IMR-90 (cell line): ENCODE measurements around the gene TEKT1. TPM values are rescaled to one million over a fixed set of nuclear protein-coding genes. Genes with fewer than 3 reads are reported as not detected.

Experiments used
- ATAC-seq: fragments of 200-7000 bp; cut with Tn5 transposase; 2 replicates; pipeline ENCODE4 v1.9.1; 2020; ENCODE audit warnings: low read depth, mild to moderate bottlenecking, moderate library complexity
- BruUV-seq: library from RNA; stranded (reverse); fragments of 400-500 nt; replicated peaks from 2 replicates; lab custom pipeline; 2021; lab: Mats Ljungman, UMichigan
- CTCF ChIA-PET: fragments of 300-600 bp; formaldehyde crosslinking; extraction: SDS; loops from one replicate; lab custom pipeline; 2021; ENCODE audit warnings: antibody characterized with exemption; lab: Yijun Ruan, JAX
- POLR2A ChIA-PET: fragments of 300-600 bp; sonication (Branson Sonifier 250); formaldehyde crosslinking; loops from one replicate; lab custom pipeline; 2022; ENCODE audit warnings: antibody characterized with exemption; ENCODE audit not compliant: unreplicated experiment; lab: Charles Lee
- DNase-seq: peaks from one replicate; pipeline ENCODE4 v3.0.0; 2013
- H2AFZ ChIP-seq: replicated peaks from 2 replicates; pipeline ENCODE3; 2013; ENCODE audit warnings: low read length, mild to moderate bottlenecking; ENCODE audit not compliant: poor library complexity
- H2AK5ac ChIP-seq: 2 replicates; pipeline ENCODE4 v1.6.1; 2013; ENCODE audit warnings: low read depth, low read length, inconsistent platforms
- H2AK9ac ChIP-seq: replicated peaks from 2 replicates; pipeline ENCODE3; 2013; ENCODE audit warnings: mild to moderate bottlenecking, low read depth, low read length, moderate library complexity; ENCODE audit not compliant: poor library complexity
- H2BK120ac ChIP-seq: 2 replicates; pipeline ENCODE4 v1.6.1; 2013; ENCODE audit warnings: low read depth, low read length, inconsistent platforms
- H2BK15ac ChIP-seq: 3 replicates; pipeline ENCODE4 v1.6.1; 2013; ENCODE audit warnings: low read depth, low read length, inconsistent platforms
- H2BK20ac ChIP-seq: 2 replicates; pipeline ENCODE4 v1.6.1; 2013; ENCODE audit warnings: low read depth, mild to moderate bottlenecking, inconsistent platforms, low read length, moderate library complexity
- H2BK5ac ChIP-seq: 2 replicates; pipeline ENCODE4 v1.6.1; 2013; ENCODE audit warnings: mild to moderate bottlenecking, low read depth, low read length, inconsistent platforms; ENCODE audit not compliant: poor library complexity, severe bottlenecking
- H3K14ac ChIP-seq: replicated peaks from 2 replicates; pipeline ENCODE4 v1.6.1; 2013; ENCODE audit warnings: low read depth, low read length, inconsistent platforms
- H3K18ac ChIP-seq: 2 replicates; pipeline ENCODE4 v1.6.1; 2013; ENCODE audit warnings: low read depth, low read length, control low read depth
- H3K23ac ChIP-seq: 2 replicates; pipeline ENCODE4 v1.6.1; 2013; ENCODE audit warnings: low read depth, low read length, inconsistent platforms
- H3K27ac ChIP-seq: 2 replicates; pipeline ENCODE4 v1.5.1; 2013; ENCODE audit warnings: mild to moderate bottlenecking, control low read depth, low read length; ENCODE audit not compliant: insufficient read depth
- H3K27me3 ChIP-seq: 2 replicates; pipeline ENCODE4 v1.6.1; 2013; ENCODE audit warnings: low read length; ENCODE audit not compliant: control insufficient read depth, insufficient read depth
- H3K36me3 ChIP-seq: 2 replicates; pipeline ENCODE4 v1.6.1; 2013; ENCODE audit warnings: low read length, mixed read lengths; ENCODE audit not compliant: control insufficient read depth, insufficient read depth
- H3K4ac ChIP-seq: 2 replicates; pipeline ENCODE4 v1.6.1; 2013; ENCODE audit warnings: low read depth, low read length, inconsistent platforms
- H3K4me1 ChIP-seq: 2 replicates; pipeline ENCODE4 v1.6.1; 2013; ENCODE audit warnings: low read length, mixed read lengths; ENCODE audit not compliant: control insufficient read depth, insufficient read depth
- H3K4me2 ChIP-seq: 2 replicates; pipeline ENCODE4 v1.6.1; 2013; ENCODE audit warnings: low read depth, mild to moderate bottlenecking, control low read depth, low read length, moderate library complexity
- H3K4me3 ChIP-seq: 2 replicates; pipeline ENCODE4 v1.5.1; 2013; ENCODE audit warnings: low read depth, mild to moderate bottlenecking, control low read depth, low read length, moderate library complexity; ENCODE audit not compliant: insufficient read depth
- H3K56ac ChIP-seq: 2 replicates; pipeline ENCODE4 v1.6.1; 2013; ENCODE audit warnings: low read length, inconsistent platforms; ENCODE audit not compliant: insufficient read depth; ENCODE audit errors: extremely low read depth
- H3K79me1 ChIP-seq, 2 experiments: 2 replicates each; pipeline ENCODE4 v1.6.1; 2013; ENCODE audit warnings: low read length in 2 of 2, inconsistent platforms in 1 of 2, low read depth in 1 of 2
- H3K9ac ChIP-seq: 2 replicates; pipeline ENCODE4 v1.6.1; 2013; ENCODE audit warnings: low read depth, low read length, control low read depth
- H3K9me1 ChIP-seq: 2 replicates; pipeline ENCODE4 v1.6.1; 2013; ENCODE audit warnings: low read length, inconsistent platforms; ENCODE audit not compliant: insufficient read depth
- H3K9me3 ChIP-seq: 2 replicates; pipeline ENCODE4 v1.6.1; 2013; ENCODE audit warnings: low read length; ENCODE audit not compliant: control insufficient read depth, insufficient read depth
- H4K20me1 ChIP-seq: 2 replicates; pipeline ENCODE4 v1.6.1; 2013; ENCODE audit warnings: low read length, inconsistent platforms; ENCODE audit not compliant: insufficient read depth
- H4K5ac ChIP-seq: 2 replicates; pipeline ENCODE4 v1.6.1; 2013; ENCODE audit warnings: mild to moderate bottlenecking, low read depth, low read length, control low read depth
- H4K8ac ChIP-seq, 2 experiments: 2 replicates each; pipeline ENCODE4 v1.6.1; 2013; ENCODE audit warnings: low read depth in 2 of 2, low read length in 2 of 2, control low read depth in 1 of 2, inconsistent platforms in 1 of 2
- H4K91ac ChIP-seq: 2 replicates; pipeline ENCODE4 v1.6.1; 2013; ENCODE audit warnings: low read depth, low read length, inconsistent platforms; ENCODE audit not compliant: insufficient read depth
- MXI1 ChIP-seq: IDR thresholded peaks from 2 replicates; pipeline ENCODE4 v1.6.1; 2012; ENCODE audit warnings: low read depth, mild to moderate bottlenecking, low read length, moderate library complexity, borderline replicate concordance
- NFE2L2 ChIP-seq: fragments of 150-350 bp; IDR thresholded peaks from 2 replicates; pipeline ENCODE4 v1.6.1; 2016; ENCODE audit warnings: low read depth, mild to moderate bottlenecking, low read length
- RAD21 ChIP-seq: IDR thresholded peaks from 2 replicates; pipeline ENCODE4 v1.6.1; 2012; ENCODE audit warnings: low read length, improper control_type of control experiment
- WGBS, 2 experiments: methylation state at CpG; one replicate each; pipeline versions ENCODE4 v1.1.5 to v1.1.7; 2013; ENCODE audit warnings: missing lambda C conversion rate in 2 of 2; ENCODE audit not compliant: insufficient read length in 1 of 2; ENCODE audit errors: extremely low coverage in 2 of 2; 5-methylcytosine and 5-hydroxymethylcytosine counted together
- dilution Hi-C: fragments of 300-500 bp; cut with HindIII; formaldehyde crosslinking; loops from one replicate; pipeline ENCODE4 v1.14.3; 2018; ENCODE audit warnings: low sequenced_read_pairs; ENCODE audit not compliant: unreplicated experiment
- in situ Hi-C: fragments of 300-500 bp; cut with MboI; formaldehyde crosslinking; loops from 3 replicates; pipeline ENCODE4 v1.14.3; 2019; ENCODE audit warnings: low sequenced_read_pairs, inconsistent platforms, mixed read lengths
- intact Hi-C: fragments of 100-400 bp; cut with micrococcal nuclease; formaldehyde crosslinking; loops from 2 replicates; pipeline ENCODE4 v1.10.0; 2022
- polyA plus RNA-seq, 3 experiments: library from polyadenylated mRNA; depleted of rRNA; stranded (reverse); fragments of >200 nt; gene quantifications; 2 replicates each; pipeline ENCODE4 v1.2.3, GENCODE V29; 2012; ENCODE audit warnings: low replicate concordance in 1 of 3
- total RNA-seq: library from RNA; depleted of rRNA; stranded (reverse); fragments of >200 nt; gene quantifications from 2 replicates; pipeline ENCODE4 v1.2.3, GENCODE V29; 2012

Gene TEKT1
- total and polyA plus RNA-seq, 2 of the 4 experiments (the other 2 are of a cell fraction): not detected

DNA sequence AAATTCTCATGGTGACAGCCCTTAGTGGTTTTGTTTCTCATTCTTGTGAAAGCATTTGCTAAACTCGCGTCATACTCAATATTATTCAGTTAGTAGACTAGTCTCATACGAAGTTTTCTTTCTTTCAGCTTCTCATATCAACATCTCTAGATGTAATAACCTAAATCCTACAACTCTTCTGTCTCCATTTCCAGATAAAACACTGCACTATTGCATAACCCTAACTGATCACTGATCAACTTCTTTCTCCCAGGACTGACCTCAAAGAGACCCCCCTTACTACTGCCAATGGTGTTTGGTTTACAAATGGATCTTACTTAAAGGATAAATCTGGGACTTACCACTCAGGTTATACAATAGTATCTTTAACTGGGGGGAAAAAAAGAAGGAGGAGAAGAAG, 36.3 kb upstream of the TEKT1 start:
- Histone ChIP-seq H2BK5ac (no peak overlapping the region), H3K36me3 (no peaks in the 10 kb centered on the region), H3K4me2 (no peak overlapping the region), H3K9me1 (no peaks in the 10 kb centered on the region), H3K4ac (no peak overlapping the region), H3K27me3 (peaks cover 2% of the 10 kb centered on the region), H2AFZ (no peak overlapping the region), H4K91ac (no peak overlapping the region), H3K23ac (no peak overlapping the region), H3K18ac (no peak overlapping the region), H3K14ac (no peak overlapping the region), H2BK120ac (no peak overlapping the region), H2AK9ac (no peak overlapping the region), H3K4me3 (no peak overlapping the region), H3K27ac (no peak overlapping the region), H2BK15ac (no peak overlapping the region), H3K9ac (no peak overlapping the region), H3K4me1 (no peaks in the 10 kb centered on the region), H4K20me1 (no peaks in the 10 kb centered on the region), H3K56ac (no peak overlapping the region), H4K8ac (no peak overlapping the region), H3K9me3 (no peaks in the 10 kb centered on the region), H4K5ac (no peak overlapping the region), H2AK5ac (no peak overlapping the region), H2BK20ac (no peak overlapping the region), H3K79me1 (no peaks in the 10 kb centered on the region)
- ChIA-PET POLR2A (no interaction called here), CTCF (no interaction called here)
- DNase-seq (no peak), ATAC-seq (no peak)
- no TSS peak for BruUV-seq
- intact Hi-C loops: no loop called here
- dilution Hi-C loops: no loop called here
- in situ Hi-C loops: no loop called here
- WGBS, 2 experiments: 20% methylated on average over 1 of the region's 3 CpGs; no CpG with 5 or more reads in 1 of the 2 experiments
- no peak for TF ChIP-seq RAD21
- TF ChIP-seq MXI1: no peak
- no peak for TF ChIP-seq NFE2L2
